Stimulated activated CD8-positive, alpha-beta memory T cell treated with anti-CD3 and anti-CD28 coated beads, Interleukin-15, amount 100 ng/mL, for 48 hours (primary cell): Measurements from ENCODE around the gene PDXP.

ENCODE experiments used
- DNase-seq, 2 donors: peaks; one replicate each; pipeline ENCODE4 v3.0.0-alpha.2; 2020; ENCODE audit warnings: low read depth in 2 of 2

PDXP gene

DNA sequence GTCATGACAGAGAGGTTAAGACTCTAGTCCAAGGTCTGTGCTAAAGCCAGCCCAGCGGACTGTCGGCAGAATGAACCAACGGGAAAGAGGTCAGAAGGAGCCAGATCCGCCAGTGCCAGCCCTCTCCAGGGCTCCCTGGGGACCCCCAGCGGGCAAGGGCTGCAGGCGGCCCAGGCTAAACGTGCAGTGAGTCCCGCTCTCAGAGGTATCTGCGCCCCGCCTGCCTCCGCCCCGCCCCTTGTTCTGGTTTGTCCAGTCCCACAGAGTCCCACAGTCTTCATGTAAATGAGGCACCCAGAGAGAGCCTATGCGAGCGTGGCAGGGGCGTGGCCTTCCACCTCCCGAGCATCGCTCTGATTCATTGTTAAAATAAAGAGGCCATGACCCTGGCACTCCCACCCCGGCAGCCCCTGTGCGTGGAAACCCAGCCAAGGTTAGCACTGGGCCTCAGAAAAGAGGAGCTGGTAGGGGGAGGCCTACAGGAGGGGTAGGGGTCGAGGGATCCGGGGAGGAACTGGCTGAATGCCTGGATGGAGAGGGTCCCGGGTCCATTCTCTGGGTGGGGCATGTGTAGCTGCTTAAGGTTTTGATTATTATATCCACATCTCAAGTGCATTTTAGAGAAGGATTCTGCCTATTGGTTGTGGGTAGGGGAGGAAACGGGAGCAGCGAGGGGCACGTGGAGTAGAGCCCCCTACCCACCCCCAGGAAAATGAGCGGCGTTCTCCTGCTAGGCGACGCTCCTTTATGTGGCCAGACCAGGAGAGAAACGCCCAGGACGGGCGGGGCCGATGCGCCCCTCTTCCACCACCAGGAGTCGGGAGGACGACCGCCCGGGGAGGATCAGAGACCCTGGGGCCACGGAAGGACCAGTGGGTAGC lies 38.4 kb downstream of the PDXP start, which contains the start of gene TRIOBP:
TRIOBP (plus strand) TSS at position 392 of the 881 bp plus-strand sequence. CDS start 4,318 bp downstream, outside the sequence.
- DNase-seq = peak; percentile 82 to 91

- no peak for DNase-seq
Observed at GRCh38 chr22:37697538-37697835, 39.0 kb downstream of the PDXP start.

DNA sequence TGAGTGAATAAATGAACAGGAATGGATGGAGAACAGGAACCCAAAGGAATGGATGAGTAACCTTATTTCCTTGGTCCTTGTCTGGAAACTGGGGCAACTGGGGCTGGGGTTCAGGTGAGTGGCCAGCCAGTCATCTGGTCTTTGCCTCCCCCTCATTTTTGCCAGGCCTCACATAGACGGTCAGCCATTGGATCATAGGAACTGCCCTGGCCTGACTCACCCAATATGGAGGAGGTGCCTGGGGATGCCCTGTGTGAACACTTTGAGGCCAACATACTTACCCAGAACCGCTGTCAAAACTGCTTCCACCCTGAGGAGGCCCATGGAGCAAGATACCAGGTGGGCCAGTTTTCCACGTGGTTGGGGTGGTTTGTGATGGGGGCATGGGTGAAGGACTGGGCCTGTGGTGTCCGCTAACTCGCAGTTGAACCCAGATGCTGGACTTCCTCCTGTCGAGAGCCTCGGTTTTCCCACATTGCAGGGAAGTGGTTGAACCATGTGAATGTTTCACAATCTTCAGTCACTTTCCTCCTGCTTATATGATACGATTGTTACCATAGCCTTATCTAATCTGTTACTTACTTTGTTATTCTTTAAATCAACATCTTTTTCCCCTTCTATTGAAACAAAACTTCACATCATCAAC lies 42.7 kb downstream of the PDXP start:
- no peak for DNase-seq

GRCh38 chr22:37703906-37704305 lies 45.4 kb downstream of the PDXP start:
- DNase-seq = no peak

- DNase-seq = no peak
Observed at GRCh38 chr22:37704645-37705044, 46.1 kb downstream of the PDXP start.

DNA sequence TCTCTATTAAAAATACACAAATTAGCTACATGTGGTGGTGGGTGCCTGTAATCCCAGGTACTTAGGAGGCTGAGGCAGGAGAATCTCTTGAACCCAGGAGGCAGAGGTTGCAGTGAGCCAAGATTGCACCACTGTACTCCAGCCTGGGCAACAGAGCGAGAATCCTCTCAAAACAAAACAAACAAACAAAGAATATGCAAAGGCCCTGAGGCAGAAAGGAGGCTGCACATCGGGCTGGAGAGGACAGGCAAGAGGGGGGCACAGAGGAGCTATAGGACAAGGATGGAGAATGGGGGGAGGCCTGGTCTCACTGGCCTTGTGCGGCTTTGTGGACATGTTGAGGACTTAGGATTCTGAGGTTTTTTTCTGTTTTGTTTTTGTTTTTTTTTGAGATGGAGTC lies 46.7 kb downstream of the PDXP start:
- no peak for DNase-seq

DNA sequence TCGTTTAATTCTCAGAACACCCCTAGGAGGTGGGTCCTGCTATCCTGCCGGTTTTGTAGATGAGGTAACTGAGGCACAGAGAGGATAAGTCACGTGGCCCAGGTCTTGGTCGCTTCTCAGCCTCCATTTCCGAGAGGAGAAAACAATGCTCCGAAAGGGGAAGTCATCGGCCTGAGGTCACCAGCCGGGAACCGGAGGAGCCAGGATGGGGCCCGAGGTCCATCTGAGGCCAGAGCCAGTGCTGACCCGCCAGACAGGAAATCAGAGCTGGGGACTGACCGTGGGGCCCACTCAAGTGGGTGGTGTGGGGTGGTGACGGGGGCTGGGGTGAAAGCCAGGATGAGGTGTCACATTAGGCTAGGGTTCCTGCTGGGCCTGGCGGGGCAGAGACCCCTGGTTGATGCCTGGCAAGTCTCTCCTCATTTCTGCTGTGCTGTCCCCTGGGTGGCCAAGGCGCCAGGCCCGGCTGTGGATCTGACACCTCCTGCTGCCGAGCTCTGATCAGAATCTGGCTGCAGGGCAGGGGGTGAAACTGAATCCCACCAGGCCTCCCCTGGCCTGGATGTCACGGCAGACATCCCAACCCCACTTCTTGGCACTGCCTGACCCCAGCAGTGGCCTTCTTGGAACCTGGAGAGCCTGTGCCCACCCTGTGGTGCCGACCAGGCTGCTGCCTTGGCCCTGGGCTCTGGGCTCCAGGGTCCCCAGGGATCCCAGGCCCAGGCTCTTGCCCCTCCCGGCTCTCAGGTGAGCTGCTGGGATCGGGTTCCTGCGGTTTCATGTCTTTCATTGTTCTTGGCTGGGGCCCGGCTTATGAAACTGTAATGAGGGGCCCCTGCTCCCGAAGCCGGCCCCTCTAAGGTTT lies 50.3 kb downstream of the PDXP start:
- DNase-seq = no peak

GRCh38 chr22:37709445-37709765 lies 50.9 kb downstream of the PDXP start:
- no peak for DNase-seq

GRCh38 chr22:37710675-37711074 lies 52.2 kb downstream of the PDXP start:
- DNase-seq = no peak

DNA sequence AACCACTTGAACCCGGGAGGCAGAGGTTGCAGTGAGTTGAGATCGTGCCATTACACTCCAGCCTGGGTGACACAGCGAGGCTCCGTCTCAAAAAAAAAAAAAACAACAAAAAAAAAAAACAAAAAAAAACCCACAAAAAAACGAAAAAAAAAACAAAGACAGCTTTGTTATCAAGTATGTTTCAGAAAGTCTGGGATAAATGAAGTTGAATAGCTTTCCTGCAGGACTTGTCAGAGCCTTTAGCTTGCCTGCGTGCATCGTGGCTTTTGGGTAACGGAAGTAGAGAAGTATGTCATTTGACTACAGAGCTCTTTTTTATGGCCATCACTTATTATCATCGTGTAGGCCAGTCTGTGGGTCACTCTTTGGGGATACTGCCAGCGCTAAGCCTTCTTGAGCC lies 53.0 kb downstream of the PDXP start:
- no peak for DNase-seq

- DNase-seq = no peak
Observed at GRCh38 chr22:37713761-37714160, 55.2 kb downstream of the PDXP start.

GRCh38 chr22:37714634-37715033 lies 56.1 kb downstream of the PDXP start:
- DNase-seq = no peak

GRCh38 chr22:37715760-37716159 lies 57.2 kb downstream of the PDXP start:
- no peak for DNase-seq
